A673 (cell line): ENCODE data around the gene NAT8L. TPM values are rescaled to one million over a fixed set of nuclear protein-coding genes. Genes with fewer than 3 reads are reported as not detected.
"Not testable (repeated sequence)": the region's sequence is repeated elsewhere in the genome, so short reads cannot be mapped to it uniquely, and the experiment has no call there.

Experiments used
- BruUV-seq: library from RNA; stranded (reverse); fragments of 400-500 nt; replicated peaks from 2 replicates; lab custom pipeline; 2021; lab: Mats Ljungman, UMichigan
- CTCF ChIA-PET: fragments of 300-600 bp; sonication (Branson Sonifier 250); formaldehyde crosslinking; loops from one replicate; lab custom pipeline; 2022; ENCODE audit warnings: antibody characterized with exemption; lab: Charles Lee
- POLR2A ChIA-PET: fragments of 300-600 bp; sonication (Branson Sonifier 250); formaldehyde crosslinking; loops from one replicate; lab custom pipeline; 2022; ENCODE audit warnings: antibody characterized with exemption; ENCODE audit not compliant: low non-redundant PET; lab: Charles Lee
- DNase-seq: peaks from one replicate; pipeline ENCODE4 v3.0.0-alpha.2; 2015; ENCODE audit warnings: low spot score
- H3K27ac ChIP-seq: fragments of 200-600 bp; sonication (generic); 2 replicates; pipeline ENCODE4 v1.5.1; 2016; ENCODE audit warnings: mixed run types, low read depth, mild to moderate bottlenecking, mixed read lengths, antibody characterized with exemption, low read length; ENCODE audit not compliant: poor library complexity, severe bottlenecking
- H3K27me3 ChIP-seq: fragments of 200-600 bp; sonication (generic); replicated peaks from 2 replicates; pipeline ENCODE4 v1.6.1; 2017; ENCODE audit warnings: mixed run types, low read depth, mild to moderate bottlenecking, mixed read lengths, antibody characterized with exemption, low read length; ENCODE audit not compliant: insufficient read depth, poor library complexity
- H3K36me3 ChIP-seq: fragments of 200-600 bp; sonication (generic); 2 replicates; pipeline ENCODE4 v1.6.1; 2016; ENCODE audit warnings: mixed run types, mild to moderate bottlenecking, mixed read lengths, antibody characterized with exemption, low read length; ENCODE audit not compliant: insufficient read depth, poor library complexity, severe bottlenecking
- H3K4me1 ChIP-seq: fragments of 200-600 bp; sonication (generic); 2 replicates; pipeline ENCODE4 v1.6.1; 2017; ENCODE audit warnings: mixed run types, mild to moderate bottlenecking, mixed read lengths, antibody characterized with exemption, low read length; ENCODE audit not compliant: insufficient read depth, poor library complexity, severe bottlenecking
- H3K4me3 ChIP-seq: fragments of 200-600 bp; sonication (generic); 2 replicates; pipeline ENCODE4 v1.5.1; 2016; ENCODE audit warnings: low read depth, mixed run types, mild to moderate bottlenecking, mixed read lengths, low read length; ENCODE audit not compliant: poor library complexity, severe bottlenecking
- H3K9me3 ChIP-seq: fragments of 200-600 bp; sonication (generic); 2 replicates; pipeline ENCODE4 v1.6.1; 2016; ENCODE audit warnings: mixed run types, low read depth, mild to moderate bottlenecking, mixed read lengths, antibody characterized with exemption, low read length; ENCODE audit not compliant: poor library complexity, severe bottlenecking
- EZH2 ChIP-seq: fragments of 200-600 bp; sonication (generic); IDR thresholded peaks from 2 replicates; pipeline ENCODE4 v1.6.1; 2017; ENCODE audit warnings: borderline replicate concordance, low read depth, mild to moderate bottlenecking, mixed read lengths, antibody characterized with exemption, low read length; ENCODE audit not compliant: poor library complexity, severe bottlenecking
- intact Hi-C: fragments of 100-400 bp; cut with micrococcal nuclease; formaldehyde crosslinking; loops from one replicate; pipeline ENCODE4 v1.10.0; 2022; ENCODE audit not compliant: unreplicated experiment
- total RNA-seq: library from RNA; stranded (reverse); gene quantifications from 2 replicates; pipeline ENCODE4 v1.2.3, GENCODE V29; 2021
- TF ChIP-seq, protein P1 (sequence below): fragments of 300-800, 200-600 bp; sonication (generic); conservative IDR thresholded peaks from 2 replicates; pipeline ENCODE4 v1.5.1; 2017; ENCODE audit warnings: low read depth, mild to moderate bottlenecking, antibody characterized with exemption, low read length, moderate library complexity, mixed read lengths

NAT8L gene
- total RNA-seq, 1 experiment from 2014 or later: 2.5 TPM

GRCh38 chr4:2015008-2015407 lies 44.1 kb upstream of the NAT8L start:
- Histone ChIP-seq H3K27me3 (no peaks in the 10 kb centered on the region), H3K36me3 (no peaks in the 10 kb centered on the region), H3K4me1 (no peaks in the 10 kb centered on the region), H3K9me3 (no peaks in the 10 kb centered on the region), H3K27ac (no peak overlapping the region), H3K4me3 (no peak overlapping the region)
- DNase-seq: no peak
- ChIA-PET POLR2A (no interaction called here), CTCF (no interaction called here)
- no peak for TF ChIP-seq EZH2
- TF ChIP-seq, protein P1, sequence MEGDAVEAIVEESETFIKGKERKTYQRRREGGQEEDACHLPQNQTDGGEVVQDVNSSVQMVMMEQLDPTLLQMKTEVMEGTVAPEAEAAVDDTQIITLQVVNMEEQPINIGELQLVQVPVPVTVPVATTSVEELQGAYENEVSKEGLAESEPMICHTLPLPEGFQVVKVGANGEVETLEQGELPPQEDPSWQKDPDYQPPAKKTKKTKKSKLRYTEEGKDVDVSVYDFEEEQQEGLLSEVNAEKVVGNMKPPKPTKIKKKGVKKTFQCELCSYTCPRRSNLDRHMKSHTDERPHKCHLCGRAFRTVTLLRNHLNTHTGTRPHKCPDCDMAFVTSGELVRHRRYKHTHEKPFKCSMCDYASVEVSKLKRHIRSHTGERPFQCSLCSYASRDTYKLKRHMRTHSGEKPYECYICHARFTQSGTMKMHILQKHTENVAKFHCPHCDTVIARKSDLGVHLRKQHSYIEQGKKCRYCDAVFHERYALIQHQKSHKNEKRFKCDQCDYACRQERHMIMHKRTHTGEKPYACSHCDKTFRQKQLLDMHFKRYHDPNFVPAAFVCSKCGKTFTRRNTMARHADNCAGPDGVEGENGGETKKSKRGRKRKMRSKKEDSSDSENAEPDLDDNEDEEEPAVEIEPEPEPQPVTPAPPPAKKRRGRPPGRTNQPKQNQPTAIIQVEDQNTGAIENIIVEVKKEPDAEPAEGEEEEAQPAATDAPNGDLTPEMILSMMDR: no peak
- no TSS peak for BruUV-seq
- intact Hi-C loops: no loop called here

DNA sequence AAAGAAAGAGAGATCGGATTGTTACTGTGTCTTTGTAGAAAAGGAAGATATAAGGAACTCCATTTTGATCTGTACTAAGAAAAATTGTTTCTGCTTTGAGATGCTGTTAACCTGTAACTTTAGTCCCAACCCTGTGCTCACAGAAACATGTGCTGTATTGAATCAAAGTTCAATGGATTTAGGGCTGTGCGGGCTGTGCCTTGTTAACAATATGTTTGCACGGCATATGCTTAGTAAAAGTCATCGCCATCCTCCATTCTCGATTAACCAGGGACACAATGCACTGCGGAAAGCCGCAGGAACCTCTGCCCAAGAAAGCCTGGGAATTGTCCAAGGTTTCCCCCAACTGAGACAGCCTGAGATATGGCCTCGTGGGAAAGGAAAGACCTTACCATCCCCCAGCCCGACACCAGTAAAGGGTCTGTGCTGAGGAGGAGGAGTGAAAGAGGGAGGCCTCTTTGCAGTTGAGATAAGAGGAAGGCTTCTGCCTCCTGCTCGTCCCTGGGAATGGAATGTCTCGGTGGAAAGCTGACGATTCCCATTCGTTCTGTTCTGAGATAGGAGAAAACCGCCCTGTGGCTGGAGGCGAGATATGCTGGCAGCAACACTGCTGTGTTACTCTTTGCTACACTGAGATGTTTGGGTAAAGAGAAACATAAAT lies 37.6 kb upstream of the NAT8L start:
- H3K27me3 ChIP-seq, H3K36me3 ChIP-seq, DNase-seq, H3K4me1 ChIP-seq, POLR2A ChIA-PET, H3K27ac ChIP-seq, H3K9me3 ChIP-seq, intact Hi-C loops, CTCF ChIA-PET, H3K4me3 ChIP-seq, BruUV-seq: not testable (repeated sequence)

DNA sequence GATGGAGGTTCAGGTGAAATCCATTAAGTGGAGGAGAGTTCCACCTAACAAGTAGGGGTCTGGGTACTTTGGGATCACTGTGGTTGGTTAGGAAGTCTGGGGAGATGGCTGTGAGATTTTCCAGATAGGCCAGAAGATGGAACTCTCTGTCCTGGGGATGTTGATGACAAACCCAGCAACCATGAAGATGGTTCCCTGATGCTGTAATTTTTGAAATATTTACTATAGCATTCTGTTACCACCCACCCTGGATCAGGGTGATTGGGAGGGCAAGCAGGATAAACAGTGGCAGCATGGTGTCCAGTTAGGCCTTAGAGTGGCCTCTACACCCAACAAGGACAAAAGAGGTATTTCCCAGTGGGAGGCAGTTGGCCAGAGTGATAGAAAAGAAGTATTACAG lies 34.4 kb upstream of the NAT8L start:
- ChIA-PET POLR2A (no interaction called here), CTCF (no interaction called here)
- Histone ChIP-seq H3K36me3 (no peaks in the 10 kb centered on the region), H3K9me3 (no peaks in the 10 kb centered on the region), H3K4me1 (no peaks in the 10 kb centered on the region), H3K4me3 (no peak overlapping the region), H3K27ac (no peak overlapping the region), H3K27me3 (peaks cover 4% of the 10 kb centered on the region)
- intact Hi-C loops: no loop called here
- TF ChIP-seq, protein P1: no peak
- TF ChIP-seq EZH2: no peak
- BruUV-seq: no TSS peak
- DNase-seq: no peak

- peaks cover 9% of the 10 kb centered on the region for H3K27me3 ChIP-seq
- intact Hi-C loops: no loop called here
- no peak for DNase-seq
- no peaks in the 10 kb centered on the region for H3K4me1 ChIP-seq
- no peak for TF ChIP-seq EZH2
- TF ChIP-seq, protein P1: no peak
- POLR2A ChIA-PET: no interaction called here
- no peaks in the 10 kb centered on the region for H3K9me3 ChIP-seq
- CTCF ChIA-PET: no interaction called here
- BruUV-seq: no TSS peak
- no peak overlapping the region for H3K4me3 ChIP-seq
- H3K36me3 ChIP-seq: no peaks in the 10 kb centered on the region
- no peak overlapping the region for H3K27ac ChIP-seq
These were observed 33.3 kb upstream of the NAT8L start for GRCh38 chr4:2025817-2026216.

GRCh38 chr4:2027120-2027519 lies 32.0 kb upstream of the NAT8L start:
- DNase-seq, CTCF ChIA-PET, H3K27ac ChIP-seq, H3K4me3 ChIP-seq, H3K36me3 ChIP-seq, BruUV-seq, intact Hi-C loops, H3K4me1 ChIP-seq, H3K9me3 ChIP-seq, POLR2A ChIA-PET, H3K27me3 ChIP-seq: not testable (repeated sequence)
